Activated CD4-positive, alpha-beta T cell treated with anti-CD3 and anti-CD28 coated beads, Interleukin-2, amount 50 U/mL, for 4 hours (primary cell): Measurements from ENCODE around the gene KRT76.

Experiments used
- DNase-seq, 2 experiments: peaks; one replicate each; pipeline ENCODE4 v3.0.0-alpha.2; 2020

KRT76 gene

DNA sequence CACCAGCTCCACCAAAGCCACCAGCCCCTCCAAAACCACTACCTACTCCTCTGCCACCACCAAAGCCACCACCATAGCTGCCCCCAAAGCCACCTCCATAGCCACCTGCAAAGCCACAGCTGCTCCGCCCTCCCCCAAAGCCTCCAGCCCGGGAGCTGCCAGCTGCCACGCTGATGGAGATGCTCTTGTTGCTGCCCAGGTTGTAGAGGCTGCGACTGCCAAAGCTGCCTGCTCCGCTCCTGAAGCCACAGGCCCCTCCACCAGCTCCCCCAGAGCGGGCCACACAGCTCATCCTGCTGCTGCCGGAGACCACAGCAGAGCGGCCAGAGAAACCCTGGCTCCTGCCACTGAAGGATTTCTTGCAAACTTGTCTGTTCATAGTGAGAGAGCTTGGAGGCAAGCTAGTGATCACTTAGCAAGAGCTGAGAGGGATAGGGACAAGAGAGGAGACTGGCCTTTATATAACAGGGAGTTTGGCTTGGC, at the start of gene KRT76:
TSS of gene KRT76 (minus strand) at position 433 of the 483 bp plus-strand sequence. CDS start at position 379, 54 bp downstream.
- DNase-seq = no peak

GRCh38 chr12:52825961-52826360, 48.8 kb upstream of the KRT76 start:
- no peak for DNase-seq

GRCh38 chr12:52824741-52825410, 47.7 kb upstream of the KRT76 start:
- no peak for DNase-seq

GRCh38 chr12:52823761-52824450, 46.8 kb upstream of the KRT76 start:
- no peak for DNase-seq

DNA sequence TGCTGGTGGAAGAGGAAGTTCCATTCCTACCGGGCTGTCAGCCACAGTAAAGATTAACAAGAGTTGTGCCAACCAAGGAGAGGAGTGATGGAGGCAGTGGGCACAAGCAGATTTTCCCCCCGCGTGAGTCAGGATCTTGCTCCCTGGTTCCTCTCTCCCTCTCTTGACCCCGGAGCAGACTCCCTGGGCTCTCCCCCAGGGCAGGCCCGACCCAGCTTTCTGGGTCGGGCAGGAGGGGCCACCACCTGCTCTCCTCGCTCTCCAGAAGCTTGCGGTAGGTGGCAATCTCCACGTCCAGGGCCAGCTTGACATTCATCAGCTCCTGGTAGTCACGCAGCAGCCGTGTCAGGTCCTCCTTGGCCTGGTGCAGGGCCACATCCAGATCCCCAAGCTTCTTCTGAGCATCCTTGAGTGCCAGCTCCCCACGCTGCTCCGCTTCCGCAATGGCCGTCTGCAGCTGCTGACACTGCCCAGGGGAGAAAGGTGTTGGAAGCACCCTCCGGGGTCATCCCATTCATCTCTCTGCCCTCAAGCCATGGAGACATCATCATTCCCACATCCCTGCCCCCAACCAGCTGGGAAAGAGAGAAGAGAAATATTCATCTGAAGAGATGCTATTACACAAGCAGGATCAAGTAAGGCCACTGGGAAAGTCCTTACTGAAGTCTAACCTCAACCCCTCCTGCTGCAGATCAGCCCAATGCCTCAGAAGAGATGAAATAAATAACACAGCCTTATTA, 45.8 kb upstream of the KRT76 start:
- DNase-seq = no peak

- no peak for DNase-seq
Observed at GRCh38 chr12:52821826-52822660, 44.9 kb upstream of the KRT76 start.

- no peak for DNase-seq
Observed at GRCh38 chr12:52821071-52821730, 44.1 kb upstream of the KRT76 start.

- no peak for DNase-seq
Observed at GRCh38 chr12:52820521-52820920, 43.4 kb upstream of the KRT76 start.

DNA sequence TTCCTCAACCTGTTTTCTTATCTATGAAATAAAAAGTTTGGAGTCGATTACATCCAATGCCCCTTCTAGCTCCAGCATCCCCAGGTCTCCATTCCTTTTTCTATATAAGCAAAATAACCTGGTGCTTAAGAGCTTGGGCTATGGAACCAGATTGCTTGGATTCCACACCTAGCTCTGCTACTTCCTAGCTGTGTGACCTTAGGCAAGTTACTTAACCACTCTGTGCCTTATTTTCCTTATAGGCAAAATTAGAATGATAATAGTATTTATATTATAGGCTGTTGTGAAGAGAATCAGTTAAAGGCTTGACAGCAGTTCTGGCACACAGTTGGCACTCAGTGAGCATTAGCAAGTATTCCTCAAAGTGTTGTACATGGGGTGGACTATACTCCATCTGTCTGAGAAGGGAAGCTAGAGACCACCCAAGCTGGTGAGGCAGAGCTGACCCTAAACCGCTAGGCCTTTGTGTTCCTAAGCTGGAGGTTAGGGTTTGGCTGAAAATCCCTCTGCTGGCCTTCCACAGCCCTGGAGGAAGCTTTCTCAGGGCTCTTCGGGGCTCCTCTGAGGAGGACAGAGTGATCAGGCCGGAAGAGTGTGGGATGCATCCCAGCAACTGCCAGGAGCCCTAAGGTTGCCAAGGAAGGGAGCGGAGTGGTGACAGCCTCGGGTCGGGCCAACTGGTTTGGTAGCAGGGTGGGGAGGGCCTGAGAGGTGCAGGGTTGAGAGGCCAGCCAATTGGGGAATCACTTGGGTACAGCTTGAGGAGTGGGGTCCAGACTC, 42.8 kb upstream of the KRT76 start:
- DNase-seq = no peak

- no peak for DNase-seq
Observed at GRCh38 chr12:52818887-52819420, 41.8 kb upstream of the KRT76 start.

- DNase-seq = no peak
Observed at GRCh38 chr12:52818388-52818787, 41.2 kb upstream of the KRT76 start.

DNA sequence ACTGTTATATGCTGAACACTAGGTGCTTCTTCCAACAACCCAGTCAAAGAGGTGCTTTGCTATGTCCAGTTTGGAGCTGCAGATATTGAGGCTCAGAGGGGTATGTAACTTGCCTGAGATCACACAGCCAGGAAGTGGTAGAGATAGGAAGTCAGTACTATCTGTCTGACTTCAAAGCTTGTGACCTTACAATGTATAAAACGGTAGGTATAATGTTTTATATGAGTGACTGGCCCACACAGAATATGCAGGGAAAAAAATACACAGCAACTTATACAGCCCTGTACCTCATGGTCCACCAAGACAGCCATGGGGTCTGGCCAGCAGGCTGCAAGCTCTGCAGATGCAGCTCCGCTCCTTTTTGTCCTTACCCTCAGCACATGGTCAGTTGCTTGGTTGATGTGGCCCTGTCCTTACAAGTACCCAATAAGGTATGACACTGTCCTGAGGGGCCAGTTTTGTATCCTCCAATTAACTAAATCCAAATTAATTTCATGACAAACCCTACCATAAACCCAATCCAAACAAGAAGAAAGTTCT, 40.6 kb upstream of the KRT76 start:
- no peak for DNase-seq

- DNase-seq = no peak
Observed at GRCh38 chr12:52817003-52817698, 40.0 kb upstream of the KRT76 start.

DNA sequence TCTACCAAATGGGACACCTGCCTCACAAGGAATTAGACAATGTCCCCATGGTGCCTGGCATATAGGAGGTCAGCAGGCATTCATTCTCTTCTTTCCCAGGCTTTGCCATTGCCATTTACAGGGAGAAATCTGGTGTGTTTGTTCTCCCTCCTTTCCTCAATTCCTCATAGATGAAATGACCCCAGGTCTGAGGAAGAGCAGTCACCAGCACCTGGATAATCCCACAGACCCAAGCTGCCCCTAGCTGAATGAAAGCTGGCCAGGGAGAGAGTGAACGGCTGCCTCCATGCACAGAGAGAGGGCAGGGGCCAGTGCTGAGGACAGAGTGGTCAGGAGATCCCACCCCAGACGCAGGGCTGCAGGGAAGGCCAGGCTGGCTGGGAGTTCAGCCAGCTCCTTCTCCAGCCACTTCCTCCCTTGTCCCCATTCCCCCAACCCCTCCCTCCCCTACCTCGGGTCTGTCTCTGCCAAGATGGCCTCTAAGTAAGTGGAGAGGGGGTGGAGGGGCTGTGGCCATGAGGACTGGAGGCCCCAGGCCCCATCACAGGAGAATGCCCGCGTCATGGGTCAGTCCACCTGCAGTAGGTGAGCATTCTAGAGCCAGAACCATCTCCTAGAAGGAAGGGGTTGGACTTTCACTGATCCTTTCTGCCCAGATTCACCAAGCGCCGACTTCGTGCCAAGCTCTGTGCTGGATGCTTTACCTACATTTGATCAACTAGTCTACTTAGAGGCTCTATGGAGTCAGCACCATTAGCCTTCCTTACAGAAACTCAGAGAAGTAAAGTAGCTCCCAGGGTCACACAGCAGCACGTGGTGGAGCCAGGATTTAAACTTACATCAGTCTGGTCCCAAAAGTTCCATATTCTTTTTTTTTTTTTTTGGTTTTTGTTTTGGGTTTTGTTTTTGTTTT, 38.8 kb upstream of the KRT76 start:
- no peak for DNase-seq

DNA sequence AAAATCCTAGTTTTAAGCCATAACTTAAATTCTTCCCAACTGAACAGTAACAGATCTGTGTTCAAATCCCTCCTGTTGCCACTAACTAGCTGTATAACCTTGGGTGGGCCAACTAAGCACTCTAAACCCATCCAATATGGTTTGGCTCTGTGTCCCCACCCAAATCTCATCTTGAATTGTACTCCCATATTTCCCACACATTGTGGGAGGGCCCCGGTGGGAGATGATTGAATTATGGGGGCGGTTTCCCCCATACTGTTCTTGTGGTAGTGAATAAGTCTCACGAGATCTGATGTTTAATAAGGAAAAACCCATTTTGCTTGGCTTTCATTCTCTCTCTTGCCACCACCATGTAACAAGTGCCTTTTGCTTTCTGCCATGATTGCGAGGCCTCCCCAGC, 38.0 kb upstream of the KRT76 start:
- no peak for DNase-seq

GRCh38 chr12:52814710-52815155, 37.6 kb upstream of the KRT76 start:
- no peak for DNase-seq

GRCh38 chr12:52813885-52814709, 37.0 kb upstream of the KRT76 start, which contains the start of gene KRT4:
Gene KRT4, minus strand, starts transcription at chr12:52814116. Its CDS starts 58 bp downstream, at chr12:52814058.
- DNase-seq = no peak
